ENCODE data around the gene RPS2. TPM values are rescaled to one million over a fixed set of nuclear protein-coding genes. Genes with fewer than 3 reads are reported as not detected.

The RPS2 gene
- total RNA-seq, 2 donors from 2014 or later, result 2,046 to 2,467 TPM

DNA sequence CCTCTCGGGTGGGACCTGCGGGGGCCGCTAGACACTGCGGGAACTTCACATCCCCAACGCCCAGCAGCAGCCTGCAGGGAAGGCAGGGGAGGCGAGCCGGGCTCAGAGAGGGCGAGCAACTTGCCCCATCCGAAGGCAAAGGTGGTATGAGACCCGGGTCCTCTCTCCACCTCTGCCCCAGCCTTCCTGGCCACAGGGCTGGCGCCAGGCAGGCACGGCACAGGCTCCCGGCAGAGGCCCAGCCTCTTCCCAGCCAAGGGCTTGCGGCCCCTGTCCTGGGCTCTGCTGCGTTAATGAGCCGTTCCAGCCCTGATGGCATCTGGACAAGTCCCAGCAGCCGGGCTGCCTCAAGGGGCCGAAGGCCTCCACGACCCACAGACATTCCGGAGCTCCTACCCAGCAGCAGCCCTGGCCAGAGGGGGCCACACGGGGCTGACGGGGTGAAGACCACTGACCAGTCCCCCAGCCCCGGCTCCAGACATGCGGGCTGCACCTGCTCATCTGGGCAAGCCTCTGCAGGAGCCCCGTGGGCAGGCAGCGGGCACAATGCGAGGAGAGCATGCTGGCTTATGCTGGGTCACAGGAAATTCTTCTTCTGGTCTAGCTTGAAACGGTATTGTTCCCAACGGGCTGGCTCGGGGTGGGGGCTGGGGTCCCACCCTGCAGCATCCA is 45.2 kb downstream of the RPS2 start:
- intact Hi-C loops (cut with DNase I), result no loop called here
- WGBS, result 48% methylated on average over 17 of the region's 30 CpGs
- Histone ChIP-seq H3K9me3 (no peaks in the 10 kb centered on the region), H3K4me1 (replicated peaks) (no peaks in the 10 kb centered on the region), H3K27ac (no peak overlapping the region), H3K36me3 (no peaks in the 10 kb centered on the region), H3K27me3 (replicated peaks; ENCODE audit: insufficient read depth) (peaks cover 42% of the 10 kb centered on the region), H3K4me3 (no peak overlapping the region)
- TF ChIP-seq POLR2AphosphoS5 (IDR thresholded peaks at IDR 0.05), result no peak
- no peak for DNase-seq (ENCODE audit: low spot score)

DNA sequence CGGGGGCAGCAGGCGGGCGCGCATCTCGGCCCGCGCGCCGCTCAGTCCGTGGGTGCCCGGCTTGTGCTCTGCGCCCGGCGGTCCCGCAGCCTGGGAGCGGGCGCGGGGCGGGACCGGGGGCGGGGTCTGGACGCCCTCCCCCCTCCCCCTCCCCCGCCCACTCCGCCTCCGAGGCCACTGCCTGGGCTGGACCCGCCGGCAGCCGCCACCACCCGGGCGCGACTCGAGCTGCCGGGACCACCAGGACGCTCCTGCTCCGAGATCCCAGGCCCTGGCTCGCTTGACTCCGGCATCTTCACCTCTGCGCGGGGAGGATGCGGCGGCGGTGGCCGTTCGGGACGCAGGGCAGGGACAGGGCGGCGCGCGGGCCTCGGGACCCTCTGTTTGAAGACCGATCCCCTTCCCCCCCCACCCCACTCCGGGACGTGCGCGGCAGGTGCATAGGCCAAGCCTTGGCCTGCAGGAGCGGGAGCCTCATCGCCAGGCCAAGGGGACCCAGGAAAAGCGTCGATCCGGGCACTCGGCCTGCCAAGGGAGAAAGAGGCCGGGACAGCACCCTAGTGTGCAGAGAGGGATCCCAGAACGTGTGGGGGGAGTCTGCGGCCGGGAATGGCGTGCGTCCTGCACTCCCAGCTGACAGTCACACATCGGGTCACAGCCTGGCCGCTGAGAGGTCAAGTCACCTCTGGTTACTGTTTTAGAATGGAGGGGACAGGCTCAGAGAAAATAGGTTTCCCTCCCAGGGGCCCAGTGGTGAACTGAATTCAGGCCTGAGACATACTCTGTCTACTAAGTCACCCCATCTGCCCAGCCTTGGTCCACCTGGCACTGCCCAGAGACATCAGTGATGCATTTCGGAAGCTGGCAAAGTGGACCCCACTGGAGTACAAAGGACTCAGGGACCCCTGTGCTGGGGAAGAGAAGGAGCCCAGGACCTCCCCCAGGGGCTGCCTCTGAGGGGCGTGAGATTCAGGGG is 46.0 kb downstream of the RPS2 start, which contains the start of gene HS3ST6:
Gene HS3ST6 (minus strand): TSS at position 65 of the 976 bp plus-strand sequence. CDS start 92 bp downstream, outside the sequence.
- no peak within 1 kb of the TSS for H3K4me3 ChIP-seq
- intact Hi-C loops (cut with DNase I), result no loop called here
- no peaks in the 10 kb centered on the region for H3K9me3 ChIP-seq
- no peaks in the 10 kb centered on the region for H3K36me3 ChIP-seq
- no peak within 1 kb of the TSS for H3K27ac ChIP-seq
- WGBS, result 5% methylated on average over 41 of the region's 71 CpGs
- TF ChIP-seq POLR2AphosphoS5 (IDR thresholded peaks at IDR 0.05) (no peak), POLR2A (IDR thresholded peaks at IDR 0.05) (no peak)
- TF ChIP-seq, protein P1, sequence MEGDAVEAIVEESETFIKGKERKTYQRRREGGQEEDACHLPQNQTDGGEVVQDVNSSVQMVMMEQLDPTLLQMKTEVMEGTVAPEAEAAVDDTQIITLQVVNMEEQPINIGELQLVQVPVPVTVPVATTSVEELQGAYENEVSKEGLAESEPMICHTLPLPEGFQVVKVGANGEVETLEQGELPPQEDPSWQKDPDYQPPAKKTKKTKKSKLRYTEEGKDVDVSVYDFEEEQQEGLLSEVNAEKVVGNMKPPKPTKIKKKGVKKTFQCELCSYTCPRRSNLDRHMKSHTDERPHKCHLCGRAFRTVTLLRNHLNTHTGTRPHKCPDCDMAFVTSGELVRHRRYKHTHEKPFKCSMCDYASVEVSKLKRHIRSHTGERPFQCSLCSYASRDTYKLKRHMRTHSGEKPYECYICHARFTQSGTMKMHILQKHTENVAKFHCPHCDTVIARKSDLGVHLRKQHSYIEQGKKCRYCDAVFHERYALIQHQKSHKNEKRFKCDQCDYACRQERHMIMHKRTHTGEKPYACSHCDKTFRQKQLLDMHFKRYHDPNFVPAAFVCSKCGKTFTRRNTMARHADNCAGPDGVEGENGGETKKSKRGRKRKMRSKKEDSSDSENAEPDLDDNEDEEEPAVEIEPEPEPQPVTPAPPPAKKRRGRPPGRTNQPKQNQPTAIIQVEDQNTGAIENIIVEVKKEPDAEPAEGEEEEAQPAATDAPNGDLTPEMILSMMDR (IDR thresholded peaks at IDR 0.05), result no peak
- no peak for DNase-seq (ENCODE audit: low spot score)
- H3K4me1 ChIP-seq (replicated peaks), result no peaks in the 10 kb centered on the region
- H3K27me3 ChIP-seq (replicated peaks; ENCODE audit: insufficient read depth), result peaks cover 42% of the 10 kb centered on the region

DNA sequence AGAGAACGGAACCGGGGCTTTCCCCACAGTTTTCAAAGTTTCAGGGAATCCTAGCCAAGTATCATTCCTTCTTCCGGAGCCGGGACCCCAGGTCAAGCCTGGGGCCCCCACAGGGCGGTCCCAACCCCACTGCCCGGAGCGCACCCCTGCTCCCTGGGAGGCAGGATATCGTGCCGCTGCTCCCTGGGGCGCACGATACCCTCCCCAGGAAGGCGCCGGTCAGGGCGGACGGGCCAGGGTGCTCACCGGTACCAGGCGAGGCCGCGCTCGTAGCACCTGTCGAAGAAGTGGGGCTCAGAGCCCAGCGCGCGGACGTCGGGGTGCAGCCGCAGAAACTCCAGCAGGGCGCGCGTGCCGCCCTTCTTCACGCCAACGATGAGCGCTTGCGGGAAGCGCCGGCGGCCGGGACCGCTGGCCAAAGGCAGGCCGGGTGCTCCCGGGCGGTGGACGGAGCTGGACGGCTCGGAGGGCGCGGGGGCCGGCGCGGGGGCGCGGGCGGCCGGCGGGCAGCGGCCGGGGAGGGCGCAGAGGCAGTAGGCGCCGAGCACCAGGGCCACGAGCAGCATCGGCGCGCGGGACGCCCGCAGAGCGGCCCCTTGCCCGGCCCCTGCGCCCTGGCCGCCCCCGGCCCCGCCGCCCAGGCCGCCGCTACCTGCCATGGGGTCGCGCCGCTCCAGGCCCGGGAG is 46.8 kb downstream of the RPS2 start:
- Histone ChIP-seq H3K4me1 (replicated peaks) (no peaks in the 10 kb centered on the region), H3K27me3 (replicated peaks; ENCODE audit: insufficient read depth) (peaks cover 36% of the 10 kb centered on the region), H3K9me3 (no peaks in the 10 kb centered on the region), H3K36me3 (no peaks in the 10 kb centered on the region), H3K27ac (no peak overlapping the region), H3K4me3 (no peak overlapping the region)
- no peak for DNase-seq (ENCODE audit: low spot score)
- WGBS, result under 1% methylated on average over 43 of the region's 81 CpGs
- TF ChIP-seq POLR2AphosphoS5 (IDR thresholded peaks at IDR 0.05), result no peak
- no peak for TF ChIP-seq POLR2A (IDR thresholded peaks at IDR 0.05)
- TF ChIP-seq, protein P1 (IDR thresholded peaks at IDR 0.05), result no peak
- intact Hi-C loops (cut with DNase I), result no loop called here

DNA sequence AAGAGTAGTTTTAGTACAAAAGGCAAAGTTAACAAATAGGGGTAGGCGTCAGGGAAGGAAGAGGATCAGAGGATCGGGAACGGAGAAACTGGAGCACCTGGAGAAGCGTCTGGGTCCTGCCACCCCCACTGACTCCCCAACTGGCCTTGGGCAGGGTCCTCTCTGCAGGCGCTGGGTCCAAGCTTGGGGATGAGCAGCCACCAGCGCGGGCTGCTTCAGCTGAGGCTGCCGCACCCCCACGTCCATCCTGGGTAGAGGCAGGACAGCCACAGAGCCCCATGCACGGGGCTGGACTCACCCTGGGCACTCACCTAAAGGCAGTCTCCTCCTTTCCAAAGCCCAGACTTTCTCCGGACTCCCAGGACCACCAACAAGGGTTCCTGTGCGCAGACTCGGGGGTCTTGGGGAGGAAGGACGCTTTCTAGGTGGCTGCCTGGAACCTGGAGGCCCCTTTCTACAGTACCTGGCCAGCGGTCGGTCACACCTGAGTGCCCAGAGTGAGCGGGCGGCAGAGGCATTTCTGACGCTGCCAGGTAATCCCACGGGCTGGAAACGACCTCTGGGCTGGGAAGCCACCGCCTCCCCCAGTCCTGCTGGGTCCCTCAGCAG is 47.5 kb downstream of the RPS2 start:
- intact Hi-C loops (cut with DNase I), result no loop called here
- H3K36me3 ChIP-seq, result no peaks in the 10 kb centered on the region
- H3K27ac ChIP-seq, result no peak overlapping the region
- TF ChIP-seq, protein P1 (IDR thresholded peaks at IDR 0.05), result no peak
- TF ChIP-seq POLR2A (IDR thresholded peaks at IDR 0.05), result no peak
- TF ChIP-seq POLR2AphosphoS5 (IDR thresholded peaks at IDR 0.05), result no peak
- 11% methylated on average over 18 of the region's 22 CpGs for WGBS
- H3K4me1 ChIP-seq (replicated peaks), result no peaks in the 10 kb centered on the region
- no peak overlapping the region for H3K4me3 ChIP-seq
- DNase-seq (ENCODE audit: low spot score), result no peak
- no peaks in the 10 kb centered on the region for H3K9me3 ChIP-seq
- H3K27me3 ChIP-seq (replicated peaks; ENCODE audit: insufficient read depth), result peaks cover 36% of the 10 kb centered on the region

DNA sequence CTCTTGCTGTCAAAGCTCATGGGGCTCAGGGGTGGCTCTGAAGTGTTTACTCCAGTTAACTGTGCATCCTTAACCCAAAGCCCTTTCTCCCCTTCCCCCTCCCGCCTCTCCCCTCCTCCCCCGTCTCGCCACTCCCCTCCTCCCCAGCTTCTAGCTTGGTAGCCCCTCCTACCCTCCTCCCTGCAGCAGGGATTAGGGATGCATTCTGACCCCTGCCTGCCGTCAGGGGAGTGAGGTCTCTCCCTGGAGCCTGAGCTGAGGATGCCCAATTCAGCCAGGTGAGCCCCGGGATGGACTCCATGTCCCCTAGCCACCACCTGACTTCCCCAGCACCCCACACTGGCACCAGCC is 48.0 kb downstream of the RPS2 start:
- H3K4me1 ChIP-seq (replicated peaks), result no peaks in the 10 kb centered on the region
- TF ChIP-seq POLR2AphosphoS5 (IDR thresholded peaks at IDR 0.05), result no peak
- TF ChIP-seq POLR2A (IDR thresholded peaks at IDR 0.05), result no peak
- TF ChIP-seq, protein P1 (IDR thresholded peaks at IDR 0.05), result no peak
- peaks cover 36% of the 10 kb centered on the region for H3K27me3 ChIP-seq (replicated peaks; ENCODE audit: insufficient read depth)
- no peak overlapping the region for H3K27ac ChIP-seq
- H3K4me3 ChIP-seq, result no peak overlapping the region
- intact Hi-C loops (cut with DNase I), result no loop called here
- H3K9me3 ChIP-seq, result no peaks in the 10 kb centered on the region
- H3K36me3 ChIP-seq, result no peaks in the 10 kb centered on the region
- WGBS, result 20% methylated on average over 5 of the region's 5 CpGs
- DNase-seq (ENCODE audit: low spot score), result no peak
